GM18519 (cell line): ENCODE results near the gene ATXN7L1.

Experiments used
- ATAC-seq: cut with Tn5 transposase; IDR thresholded peaks from one replicate; pipeline ENCODE4 v1.9.1; 2021; ENCODE audit warnings: mild to moderate bottlenecking, moderate library complexity; ENCODE audit not compliant: unreplicated experiment, low FRiP score

ATXN7L1 gene

DNA sequence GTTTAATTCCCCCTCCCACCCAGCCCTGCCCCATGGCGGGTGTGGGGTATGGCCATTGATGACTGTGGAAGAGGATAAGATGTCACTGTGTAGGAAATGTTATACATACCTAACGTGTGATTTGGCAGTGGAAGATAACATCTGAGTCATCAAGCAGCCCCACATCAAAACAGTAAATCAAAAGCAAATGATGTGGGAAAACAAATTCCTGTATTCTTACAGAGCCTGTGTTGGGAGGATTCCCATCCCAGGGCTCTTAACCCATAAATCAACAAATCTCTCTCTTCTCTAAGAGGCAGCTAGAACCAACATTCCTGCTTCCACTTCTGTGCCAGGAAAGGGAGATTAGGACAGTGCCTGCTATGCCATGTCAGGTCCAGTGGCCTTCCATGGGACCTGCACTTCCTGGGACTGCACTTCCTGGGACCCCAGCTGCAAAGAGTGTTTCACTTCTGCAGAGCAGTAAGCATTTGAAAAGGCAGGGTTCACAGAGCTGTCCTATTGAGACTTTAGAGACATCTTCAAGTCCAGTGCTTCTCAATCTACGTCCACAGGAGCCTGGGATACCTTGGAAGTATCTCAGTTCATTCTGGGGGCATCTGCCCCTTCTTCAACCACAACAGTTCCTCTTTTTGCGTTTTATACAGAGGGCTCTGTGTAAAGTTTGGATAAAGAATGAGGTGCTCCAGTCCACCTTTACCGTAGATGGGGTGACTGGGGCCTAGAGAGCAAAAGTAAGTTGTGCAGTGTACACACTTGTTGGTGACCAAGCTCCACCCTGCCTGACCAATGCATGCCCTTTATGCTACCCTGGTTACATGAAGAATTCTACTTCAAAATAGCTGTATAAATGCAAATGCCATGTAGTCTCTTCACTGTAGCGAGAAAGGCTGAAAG lies 45.7 kb downstream of the ATXN7L1 start:
- ATAC-seq: no peak

DNA sequence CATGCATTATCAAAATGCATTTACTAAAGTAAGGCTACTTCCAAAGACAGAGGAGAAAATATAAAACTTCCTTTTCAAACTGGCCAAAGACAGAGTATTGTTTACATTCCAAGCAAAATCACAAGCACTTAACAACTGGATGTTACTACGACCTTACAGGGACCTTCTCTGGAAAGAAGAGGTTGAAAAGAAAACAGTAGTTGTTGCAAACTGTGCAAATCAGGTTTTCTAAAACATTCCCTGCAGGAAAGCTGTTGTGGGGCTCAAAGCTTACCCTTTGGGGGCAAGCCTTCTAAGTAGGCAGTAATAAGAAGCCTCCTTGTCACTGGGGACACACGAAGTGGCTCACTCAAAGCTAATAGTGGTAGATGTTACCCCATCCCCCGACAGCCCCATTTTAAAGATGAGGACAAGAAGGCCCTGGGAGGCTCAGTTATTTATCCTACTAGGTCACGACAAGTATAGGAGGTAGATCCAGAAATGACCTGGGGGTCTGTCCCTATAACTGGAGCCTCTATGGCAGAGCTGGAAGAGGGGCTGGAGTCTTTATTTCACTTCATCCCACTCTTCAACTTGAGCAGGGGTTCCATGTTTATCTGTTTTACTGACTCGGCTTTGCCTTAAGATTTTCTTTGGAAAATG lies 46.6 kb downstream of the ATXN7L1 start:
- no peak for ATAC-seq

DNA sequence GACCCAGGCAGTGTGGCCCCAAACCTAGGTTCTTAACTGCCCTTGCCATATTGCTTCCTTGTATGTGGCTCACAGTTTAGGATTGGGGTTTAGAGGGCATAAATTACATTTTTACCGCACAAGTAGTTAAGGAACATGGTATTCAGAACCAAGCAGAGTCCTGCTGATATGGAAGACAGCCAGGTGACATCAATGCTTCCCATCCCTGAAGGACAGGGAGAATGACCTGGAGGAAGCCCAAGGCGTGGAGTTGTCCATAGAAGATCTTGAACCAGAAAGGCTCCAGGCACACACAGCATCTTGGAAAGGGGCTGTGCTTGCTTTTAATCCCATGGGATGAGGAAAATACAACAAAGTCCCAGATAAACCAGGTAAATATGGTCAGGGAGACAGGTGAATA lies 48.3 kb downstream of the ATXN7L1 start:
- no peak for ATAC-seq

DNA sequence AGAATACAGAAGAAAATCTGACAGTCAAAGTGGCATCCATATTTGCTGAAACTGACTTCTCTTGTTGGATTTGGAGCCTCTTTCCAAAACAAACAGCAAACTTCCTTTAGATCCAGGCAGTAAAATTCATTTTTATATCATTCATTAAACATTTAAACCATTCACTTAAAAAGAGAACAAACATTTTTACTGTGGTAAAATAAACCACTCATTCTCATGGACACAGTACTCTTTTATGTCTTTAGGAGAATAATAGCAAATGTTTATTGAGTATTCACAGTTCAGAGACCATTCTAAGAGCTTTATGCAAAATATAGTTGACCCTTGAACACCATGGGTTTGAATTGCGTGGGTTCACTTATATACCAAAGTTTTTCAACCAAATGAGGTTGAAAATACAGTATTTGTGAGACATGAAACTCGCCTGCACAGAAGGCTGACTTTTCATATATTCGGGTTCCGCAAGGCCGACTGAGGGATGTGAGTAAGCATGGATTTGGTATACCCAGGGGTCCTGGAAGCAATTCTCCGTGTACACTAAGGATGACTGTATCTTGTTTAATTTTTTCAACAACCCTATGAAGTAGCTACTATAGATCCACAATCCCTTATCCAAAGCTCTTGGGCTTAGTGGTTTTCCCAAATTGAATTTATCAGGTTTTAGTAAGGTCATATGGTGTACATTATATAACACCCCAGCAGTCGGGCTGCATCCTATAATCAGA lies 49.1 kb downstream of the ATXN7L1 start:
- no peak for ATAC-seq

DNA sequence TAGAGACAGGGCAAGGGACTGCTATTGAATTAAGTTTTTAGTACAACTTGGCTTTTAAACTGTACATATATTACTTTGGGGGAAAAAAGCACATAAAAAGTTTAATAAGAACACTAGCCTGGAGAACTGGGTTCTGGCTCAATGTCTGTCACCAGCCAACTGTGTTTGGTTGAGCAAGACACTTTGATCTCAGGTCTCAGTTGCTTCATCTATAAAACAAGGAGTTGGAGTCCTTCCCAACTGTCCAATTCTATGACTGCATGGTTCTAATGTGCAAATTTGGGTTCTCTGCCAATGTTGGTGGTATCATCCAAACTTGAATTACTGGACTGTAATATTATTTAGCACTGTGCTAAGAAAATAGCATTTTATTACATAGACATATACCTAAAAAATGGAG lies 50.3 kb downstream of the ATXN7L1 start:
- ATAC-seq: no peak

DNA sequence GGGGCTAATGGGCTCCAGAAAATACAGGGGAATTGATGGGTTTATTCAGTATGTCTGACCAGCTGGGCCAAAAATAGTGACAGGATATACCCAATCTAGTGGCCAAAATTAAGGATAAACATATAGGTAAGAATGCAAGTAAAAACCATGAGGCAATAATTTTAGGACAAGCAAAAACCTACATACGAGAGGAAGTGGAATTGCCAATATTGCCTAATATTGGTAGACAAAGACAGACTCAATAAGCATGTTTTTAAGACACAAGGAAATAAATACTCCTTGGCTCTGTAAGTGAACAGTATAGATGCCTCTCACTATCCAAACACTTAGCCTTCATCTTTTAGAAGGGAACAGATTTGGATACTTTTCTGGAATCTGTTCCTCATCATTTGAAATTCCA lies 51.0 kb downstream of the ATXN7L1 start:
- ATAC-seq: no peak

DNA sequence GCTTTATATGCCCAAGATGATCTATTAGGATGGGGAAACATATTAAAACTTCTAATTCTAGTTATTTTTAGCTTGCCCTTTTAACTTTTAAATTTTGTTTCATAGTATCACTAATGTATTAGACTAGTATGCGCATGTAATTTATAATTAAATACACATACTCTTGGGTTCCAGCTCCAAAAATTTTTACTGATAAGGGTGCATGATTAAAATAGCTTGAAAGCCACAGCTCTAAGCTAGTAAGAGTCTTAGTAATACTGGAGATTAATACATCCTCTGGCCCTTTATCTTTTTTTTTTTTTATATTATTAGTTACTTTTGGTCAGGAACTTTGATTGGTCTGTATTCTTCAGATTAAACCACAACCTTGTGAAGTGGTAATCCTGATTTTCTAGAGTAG lies 53.6 kb downstream of the ATXN7L1 start:
- ATAC-seq: no peak

DNA sequence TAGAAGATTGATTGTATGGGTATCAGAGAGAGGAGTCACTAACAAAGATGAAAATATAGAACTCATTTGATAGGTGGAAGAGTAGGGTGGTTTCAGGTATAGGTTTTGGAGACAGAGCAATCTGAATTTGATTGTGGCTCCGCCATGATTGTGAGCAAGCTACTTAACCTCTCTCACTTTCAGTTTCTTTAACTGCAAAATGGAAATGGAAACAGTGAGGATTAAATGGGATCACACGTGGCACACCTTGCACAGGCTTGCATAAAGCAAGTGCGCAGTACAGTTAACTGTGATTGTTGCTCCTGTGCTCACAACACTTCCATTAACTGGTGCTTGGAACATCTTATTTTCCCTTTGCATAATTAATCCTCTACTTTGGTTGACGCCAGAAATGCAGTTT lies 54.9 kb downstream of the ATXN7L1 start:
- ATAC-seq: no peak

DNA sequence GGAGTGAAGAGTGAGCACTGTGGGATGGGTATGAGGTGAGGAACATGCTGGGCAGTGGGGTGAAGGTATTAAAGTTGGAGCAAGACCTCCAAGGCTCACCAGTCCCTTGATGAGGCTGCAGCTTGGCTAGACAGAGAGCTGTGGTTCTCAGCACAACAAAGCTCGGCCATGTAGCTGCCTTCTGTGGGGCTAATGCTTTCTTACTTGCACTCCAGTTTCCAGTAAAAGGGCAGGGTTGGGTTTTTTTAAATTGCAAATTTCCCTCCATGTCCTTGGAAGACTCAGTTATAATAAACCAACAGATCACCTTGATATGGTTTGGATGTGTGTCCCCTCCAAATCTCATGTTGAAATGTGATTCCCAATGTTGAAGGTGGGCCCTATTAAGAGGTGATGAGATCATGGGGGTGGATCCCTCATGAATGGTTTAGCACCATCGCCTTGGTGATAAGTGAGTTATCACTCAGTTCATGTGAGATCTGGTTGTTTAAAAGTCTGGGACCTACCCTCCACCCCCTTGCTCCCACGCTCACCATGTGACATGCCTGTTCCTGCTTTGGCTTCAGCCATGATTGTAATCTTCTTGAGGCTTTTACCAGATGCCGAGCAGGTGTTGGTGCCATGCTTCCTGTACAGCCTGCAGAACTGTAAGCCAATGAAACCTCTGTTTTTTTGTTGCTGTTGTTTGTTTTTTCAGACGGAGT lies 55.9 kb downstream of the ATXN7L1 start:
- ATAC-seq: no peak

DNA sequence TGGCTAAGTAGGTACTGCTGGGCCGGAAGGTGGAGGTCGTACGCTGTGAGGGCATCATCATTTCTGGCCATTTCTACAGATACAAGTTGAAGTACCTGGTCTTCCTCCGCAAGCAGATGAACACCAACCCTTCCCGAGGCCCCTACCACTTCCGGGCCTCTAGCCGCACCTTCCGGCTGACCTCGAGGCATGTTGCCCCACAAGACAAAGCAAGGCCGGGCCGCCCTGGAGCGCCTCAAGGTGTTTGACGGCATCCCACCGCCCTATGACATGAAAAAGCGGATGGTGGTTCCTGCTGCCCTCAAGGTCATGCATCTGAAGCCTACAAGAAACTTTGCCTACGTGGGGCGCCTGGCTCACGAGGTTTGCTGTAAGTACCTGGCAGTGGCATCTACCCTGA lies 56.8 kb downstream of the ATXN7L1 start:
- ATAC-seq: no peak

DNA sequence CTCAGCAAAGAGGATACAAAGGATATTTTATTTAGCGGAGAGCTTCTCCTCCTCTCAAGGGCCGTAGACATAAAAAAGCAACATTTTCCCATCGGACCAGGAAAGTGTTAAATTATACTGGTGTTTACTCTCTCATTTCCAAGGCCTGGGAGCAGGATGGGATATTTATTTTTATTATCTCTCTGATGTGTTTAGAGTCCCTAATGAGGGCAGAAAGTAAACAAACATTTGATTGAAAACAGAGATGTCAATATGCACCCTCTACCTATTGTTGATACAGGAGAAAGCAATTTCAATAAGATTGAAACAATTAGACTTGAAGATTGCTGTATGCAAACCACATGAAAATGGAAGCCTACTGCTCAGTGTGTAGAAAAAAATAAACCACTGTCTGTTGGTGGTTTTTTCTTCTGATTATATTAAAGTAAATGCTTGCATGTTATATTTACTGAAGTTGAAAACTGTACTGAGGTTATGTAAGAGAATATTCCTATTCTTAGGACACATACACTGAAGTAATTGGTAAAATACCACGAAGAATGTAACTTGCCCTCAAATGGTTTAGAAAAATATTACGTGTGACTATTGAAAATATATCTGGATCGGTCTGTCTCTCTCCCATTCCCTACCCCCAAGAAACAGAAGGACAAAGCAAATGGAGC lies 59.3 kb downstream of the ATXN7L1 start:
- ATAC-seq: no peak

DNA sequence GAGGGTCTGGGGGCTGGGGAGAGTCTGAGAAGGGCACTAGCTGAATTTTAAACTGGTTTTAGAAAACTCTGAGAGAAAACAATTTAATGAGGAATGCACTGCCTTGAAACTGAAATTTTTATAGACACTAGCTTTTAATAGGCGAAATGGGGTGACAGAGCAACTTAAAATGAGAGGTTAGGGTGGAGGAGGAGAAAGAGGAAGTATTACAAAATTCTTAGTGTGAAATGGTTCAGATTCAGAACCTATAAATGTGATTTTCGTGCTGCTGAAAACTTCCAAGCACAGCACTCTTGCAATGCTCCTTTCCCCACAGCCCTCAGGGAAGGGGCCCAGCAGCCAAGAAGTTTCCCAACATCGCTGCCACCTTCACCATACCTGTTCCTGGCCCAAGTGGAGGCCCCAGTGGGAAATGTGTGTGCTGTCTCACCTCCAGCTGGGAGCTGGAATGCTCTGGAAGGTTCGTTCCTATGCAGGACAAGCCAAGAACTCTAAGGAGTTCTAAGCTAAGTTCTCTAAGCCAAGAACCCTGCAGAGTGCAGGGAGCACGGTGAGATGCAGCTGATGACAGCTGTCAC lies 60.0 kb downstream of the ATXN7L1 start:
- no peak for ATAC-seq

DNA sequence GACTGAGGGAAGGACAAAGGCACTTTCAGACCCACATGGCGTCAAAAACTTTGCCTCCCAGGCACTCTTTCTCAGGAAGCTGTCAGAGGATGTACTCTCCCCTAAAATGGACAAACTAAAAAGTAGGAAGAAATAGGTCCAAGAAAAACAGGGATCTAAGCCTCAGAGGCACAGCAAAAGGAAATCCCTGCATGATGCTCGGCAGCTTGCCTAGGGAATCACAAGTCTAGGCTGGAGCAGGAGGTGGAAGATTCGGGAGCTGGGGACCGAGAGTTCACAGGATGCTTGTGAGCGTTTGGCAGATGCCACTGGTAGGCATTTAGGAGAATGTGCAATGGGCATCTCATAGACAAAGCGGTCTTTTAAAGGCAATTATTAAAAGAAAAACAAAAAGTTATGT lies 60.8 kb downstream of the ATXN7L1 start:
- no peak for ATAC-seq

DNA sequence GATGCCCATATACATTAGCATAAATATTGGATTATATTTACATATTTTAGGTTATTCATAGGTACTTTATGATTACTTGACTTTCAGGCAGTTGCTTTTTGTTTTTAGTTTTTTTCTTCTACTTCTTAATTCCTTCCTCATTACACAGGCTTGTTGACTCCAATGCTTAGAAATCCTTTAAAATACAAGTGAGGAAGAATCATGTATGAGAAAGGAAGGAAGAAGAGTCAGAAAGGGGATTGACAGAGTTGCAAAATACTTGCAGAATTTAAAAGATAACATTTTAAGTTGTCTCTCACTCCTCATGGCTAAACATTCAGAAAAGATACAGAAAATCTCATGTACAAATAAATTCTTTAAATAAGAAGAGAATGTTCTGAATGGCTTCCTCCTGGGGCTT lies 61.9 kb downstream of the ATXN7L1 start:
- no peak for ATAC-seq

DNA sequence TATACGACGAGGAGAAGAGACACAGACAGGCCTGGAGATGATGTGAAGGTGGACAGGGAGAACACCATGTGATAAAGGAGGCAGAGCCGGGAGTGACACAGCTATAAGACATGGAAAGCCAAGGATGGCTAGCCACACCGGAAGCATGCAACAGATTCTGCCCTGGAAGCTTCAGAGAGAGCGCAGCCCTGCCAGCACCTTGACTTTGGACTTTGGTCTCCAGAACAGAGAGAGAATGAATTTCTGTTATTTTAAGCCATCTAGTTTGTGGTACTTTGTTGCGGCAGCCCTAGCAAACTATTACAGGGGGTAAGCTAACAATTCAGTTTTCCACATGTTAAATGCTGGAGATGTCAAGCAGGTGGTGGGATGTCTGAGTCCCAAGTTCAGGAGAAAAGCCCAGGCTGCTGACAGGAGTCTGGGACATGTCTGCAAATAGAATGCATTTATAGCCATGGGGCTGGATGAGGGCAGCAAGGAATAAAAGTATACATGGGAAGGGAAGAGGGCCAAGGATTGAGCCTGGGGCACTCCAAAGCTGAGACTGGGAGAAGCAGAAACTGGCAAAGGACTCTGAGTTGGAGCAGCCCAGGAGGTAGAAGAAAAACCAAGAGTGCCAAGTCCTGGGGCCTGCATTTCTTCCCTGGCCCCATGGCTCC lies 65.1 kb downstream of the ATXN7L1 start:
- no peak for ATAC-seq

DNA sequence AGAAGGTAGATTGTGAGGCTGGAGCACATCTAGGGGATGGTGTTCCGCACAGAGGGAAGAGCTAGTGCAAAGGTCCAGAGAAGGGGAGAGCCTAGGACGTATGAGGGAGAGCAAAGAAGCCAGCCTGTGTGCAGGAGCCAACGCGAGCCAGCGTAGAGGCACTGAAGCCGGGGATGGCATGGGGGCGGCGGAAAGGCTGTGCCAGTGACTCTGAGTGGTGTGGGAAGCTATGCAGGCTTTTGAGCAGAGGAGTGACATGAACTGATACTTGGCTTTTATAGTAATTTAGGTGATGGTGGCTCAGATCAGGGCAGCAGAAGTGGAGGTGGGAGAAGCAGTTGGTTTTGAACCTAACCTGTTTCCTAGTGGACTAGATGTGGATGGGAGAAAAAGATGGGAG lies 65.8 kb downstream of the ATXN7L1 start:
- no peak for ATAC-seq

DNA sequence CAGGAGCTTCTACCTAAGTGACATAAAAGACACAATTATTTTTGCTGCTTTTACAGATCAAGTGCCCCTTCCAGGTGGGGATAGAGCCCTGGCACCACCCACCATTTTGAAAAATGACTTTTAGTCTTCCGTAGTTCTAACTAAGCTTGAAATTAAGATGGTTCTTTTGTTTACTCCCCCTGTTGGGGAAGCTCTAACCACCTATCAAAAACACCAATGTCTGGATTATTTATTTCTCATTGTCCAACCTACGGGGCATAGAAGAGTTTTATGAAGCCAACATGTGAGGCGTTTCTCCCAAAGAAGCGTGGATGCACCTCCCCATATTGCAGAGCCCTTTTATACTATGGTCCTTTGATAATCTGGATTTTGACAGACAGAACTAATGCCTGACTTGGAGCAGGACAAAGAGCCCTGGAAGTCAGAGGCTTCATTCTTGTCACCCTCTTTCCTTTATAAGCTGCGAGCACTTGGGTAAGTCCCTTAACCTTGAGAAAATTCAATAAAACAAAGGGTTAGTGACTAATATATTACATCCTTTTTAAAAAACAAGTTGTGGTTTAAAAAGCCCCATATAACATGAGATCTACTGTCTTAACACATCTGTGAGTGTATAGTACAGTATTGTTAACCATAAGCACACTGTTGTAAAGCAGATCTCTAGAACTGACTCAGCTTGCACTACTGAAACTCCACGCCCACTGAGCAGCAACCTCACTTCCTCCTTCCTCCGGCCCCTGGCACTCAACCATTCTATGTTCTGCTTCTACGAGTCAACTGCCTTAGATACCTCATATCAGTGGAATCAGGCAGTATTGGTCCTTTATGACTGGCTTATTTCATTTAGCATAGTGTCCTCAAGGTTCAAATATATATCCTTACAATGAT lies 67.5 kb downstream of the ATXN7L1 start:
- peak; percentile 98 for ATAC-seq

DNA sequence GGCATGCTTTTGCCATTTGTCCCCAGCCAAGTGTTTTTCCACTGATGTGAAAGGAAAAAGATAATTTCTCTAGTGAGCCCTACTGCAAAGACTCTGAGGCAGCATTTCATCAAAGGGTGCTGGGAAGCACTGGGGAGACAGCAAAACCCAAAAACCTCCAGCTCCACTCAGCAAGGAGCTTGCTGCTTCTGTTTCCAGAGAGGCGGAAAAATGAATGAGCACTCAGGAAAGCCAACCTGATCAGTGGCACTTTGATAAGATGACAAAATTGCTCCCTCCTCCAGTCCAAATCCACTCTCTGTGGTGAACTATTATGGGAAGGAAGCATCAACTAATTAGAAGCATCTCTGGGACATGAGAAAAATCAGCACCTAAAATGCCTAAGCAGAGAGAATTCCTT lies 68.2 kb downstream of the ATXN7L1 start:
- ATAC-seq: no peak

DNA sequence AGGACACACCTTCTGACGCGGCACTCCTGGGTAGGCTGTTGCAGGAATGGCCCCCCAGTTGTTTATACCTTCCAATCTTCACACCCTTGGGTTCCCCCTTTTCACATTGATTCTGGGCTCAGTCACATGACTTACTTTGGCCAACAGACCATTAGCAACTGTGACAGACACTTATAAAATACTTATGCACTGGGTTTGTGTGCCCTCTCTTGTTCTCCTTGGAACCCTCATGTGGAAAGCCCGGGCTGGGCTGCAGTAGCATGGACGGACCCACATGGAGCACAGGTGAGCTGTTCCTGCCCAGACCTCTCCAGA lies 69.0 kb downstream of the ATXN7L1 start:
- ATAC-seq: no peak
